ENCODE measurements around the gene CFAP77.
A peak's percentile ranks its signal among the peaks of the same experiment; 100 is the strongest.

Gene CFAP77

DNA sequence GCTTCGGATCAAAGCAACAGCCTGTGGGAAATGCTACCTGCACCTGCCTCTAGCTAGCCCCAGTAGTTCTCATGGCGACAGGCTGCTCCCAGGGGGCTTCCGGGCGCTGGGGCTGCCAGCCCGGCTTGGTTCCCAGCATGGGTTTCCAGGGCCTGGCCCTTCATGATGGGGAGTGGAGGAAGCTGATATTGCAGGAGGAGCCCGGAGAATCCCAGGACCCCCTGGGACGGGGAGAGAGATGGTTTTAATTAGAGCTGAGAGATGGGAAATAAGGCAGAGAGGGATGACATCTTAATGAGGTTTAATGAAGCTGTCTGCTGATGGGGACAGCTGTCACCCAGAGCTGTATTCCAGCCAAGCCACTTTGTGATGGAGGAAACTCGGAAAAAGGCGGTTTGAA is 78.6 kb downstream of the CFAP77 start:
- DNase-seq (ENCODE audit: low read depth in 2 of 2) = no peak

DNA sequence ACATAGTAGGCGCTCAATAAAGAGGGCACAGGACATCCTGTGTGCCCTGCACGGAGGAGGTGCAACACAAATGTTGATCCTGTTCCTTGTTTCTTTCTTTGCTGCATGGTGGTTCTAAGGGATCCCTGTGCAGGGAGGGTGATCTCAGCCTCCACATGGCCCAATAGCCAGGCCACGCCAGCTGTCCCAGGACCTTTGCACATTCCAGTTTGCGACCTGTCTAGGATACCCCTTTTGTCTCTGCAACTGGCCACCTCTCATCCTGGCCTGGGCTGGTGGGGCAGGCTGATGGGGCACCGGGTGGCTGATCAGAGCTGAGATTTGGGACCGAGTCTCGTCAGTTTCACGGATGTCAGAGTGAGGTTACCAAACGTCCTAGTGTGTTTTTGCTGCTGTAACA is 79.5 kb downstream of the CFAP77 start:
- DNase-seq (ENCODE audit: low read depth in 2 of 2) = no peak

DNA sequence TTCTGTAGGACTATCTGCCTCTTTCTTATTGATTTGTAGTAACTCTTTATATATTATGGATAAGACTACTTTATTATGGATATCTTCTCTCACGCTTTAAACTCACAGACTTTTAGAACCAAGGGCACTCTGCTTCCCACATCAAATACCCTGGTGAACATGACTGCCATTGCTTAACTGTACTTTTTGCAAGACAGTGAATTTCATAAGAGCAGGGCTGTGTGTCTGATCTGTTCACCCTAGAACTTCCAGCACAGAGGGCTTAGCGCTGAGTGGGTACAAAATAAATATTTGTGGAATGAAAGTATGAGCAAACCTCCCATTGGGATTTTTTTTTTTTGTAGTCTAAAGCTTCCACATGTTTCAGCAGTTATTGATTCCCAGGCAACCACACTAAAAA is 84.8 kb downstream of the CFAP77 start:
- no peak for DNase-seq (ENCODE audit: low read depth in 2 of 2)

DNA sequence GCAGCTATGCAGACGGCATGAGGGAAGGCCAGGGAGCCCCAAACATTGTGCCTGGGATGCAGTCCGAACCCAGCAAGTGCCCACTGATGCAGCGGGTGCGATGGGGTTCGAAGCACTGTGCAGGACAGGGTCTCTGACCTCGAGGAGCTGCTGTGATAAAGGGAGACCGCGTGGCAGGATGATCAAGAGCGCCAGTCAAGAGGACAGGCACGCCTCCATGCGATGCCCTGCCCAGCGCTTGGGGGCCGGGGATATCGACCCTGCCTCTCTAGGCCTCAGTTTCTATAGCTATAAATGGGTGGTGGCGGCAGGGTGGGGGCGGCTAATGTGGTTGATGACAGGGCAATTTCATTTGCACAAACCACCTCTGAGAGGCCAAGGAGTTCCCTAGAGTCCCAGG is 87.7 kb downstream of the CFAP77 start:
- no peak for DNase-seq (ENCODE audit: low read depth in 2 of 2)

DNA sequence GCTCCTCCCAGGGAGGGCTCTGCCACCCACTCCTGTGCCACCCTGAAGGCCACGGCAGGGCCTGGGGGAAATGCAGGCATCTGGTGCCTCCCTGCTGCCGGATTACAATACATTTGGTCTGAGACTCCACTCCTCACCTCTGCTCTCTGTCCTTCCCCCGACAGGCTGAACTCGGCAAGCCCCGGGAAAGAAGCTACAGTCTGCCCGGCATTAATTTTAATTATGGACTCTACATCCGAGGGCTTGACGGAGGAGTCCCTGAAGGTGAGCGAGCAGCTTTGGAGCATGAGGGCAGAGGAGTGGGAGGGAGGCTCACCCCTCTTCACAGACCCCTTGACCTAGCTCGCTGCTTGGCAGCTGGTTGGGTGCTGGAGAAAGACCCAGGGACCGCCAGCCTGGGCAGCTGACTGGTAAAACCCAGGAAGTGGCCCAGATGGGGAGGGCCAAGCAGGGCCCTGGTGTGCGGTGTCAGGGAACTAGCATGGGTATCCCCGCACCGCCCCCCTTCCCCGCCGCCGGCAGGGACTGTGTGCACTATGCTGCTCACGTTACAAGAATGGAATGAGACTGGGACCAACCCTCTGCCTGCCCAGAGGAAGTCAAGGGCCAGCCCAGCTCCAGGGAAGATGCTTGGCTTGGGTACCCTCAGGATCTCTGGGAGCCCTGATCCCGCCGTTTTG is 88.7 kb downstream of the CFAP77 start:
- DNase-seq (ENCODE audit: low read depth in 2 of 2) = no peak

DNA sequence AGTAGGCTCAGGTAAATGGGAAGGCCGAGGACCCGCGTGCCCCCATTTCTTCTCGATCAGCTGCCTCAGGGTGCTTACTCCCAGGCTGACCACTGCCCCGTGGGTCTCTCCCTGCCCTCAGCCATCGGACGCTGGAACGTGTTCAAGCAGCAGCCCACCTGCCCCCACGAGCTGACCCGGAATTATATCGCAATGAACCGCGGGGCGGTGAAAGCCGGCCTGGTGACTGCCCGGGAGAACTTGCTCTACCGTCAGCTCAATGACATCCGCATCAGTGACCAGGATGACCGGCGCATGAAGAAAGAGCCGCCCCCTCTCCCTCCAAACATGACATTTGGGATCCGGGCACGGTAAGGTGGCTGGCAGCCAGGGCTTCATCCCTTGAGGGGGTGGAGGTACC is 89.2 kb downstream of the CFAP77 start:
- DNase-seq (ENCODE audit: low read depth in 2 of 2) = no peak

DNA sequence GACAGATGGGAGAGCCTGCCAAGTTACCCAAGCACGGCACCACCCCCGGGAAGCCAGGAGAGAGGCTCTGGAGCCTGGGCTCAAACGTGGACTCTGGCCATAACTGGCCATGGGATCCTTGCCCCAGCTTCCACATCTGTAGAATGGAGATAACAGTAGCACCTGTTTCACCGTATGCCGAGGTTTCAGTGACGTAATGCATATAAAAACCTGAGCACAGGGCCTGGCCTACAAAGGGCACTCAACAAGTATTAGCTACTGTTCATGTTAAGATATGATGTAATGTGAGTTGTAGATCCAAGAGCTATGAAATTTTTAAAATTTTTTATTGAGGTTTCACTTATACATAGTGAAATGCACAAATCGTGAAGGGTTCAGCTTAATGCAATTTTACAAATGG is 90.2 kb downstream of the CFAP77 start:
- DNase-seq (ENCODE audit: low read depth in 2 of 2) = no peak

DNA sequence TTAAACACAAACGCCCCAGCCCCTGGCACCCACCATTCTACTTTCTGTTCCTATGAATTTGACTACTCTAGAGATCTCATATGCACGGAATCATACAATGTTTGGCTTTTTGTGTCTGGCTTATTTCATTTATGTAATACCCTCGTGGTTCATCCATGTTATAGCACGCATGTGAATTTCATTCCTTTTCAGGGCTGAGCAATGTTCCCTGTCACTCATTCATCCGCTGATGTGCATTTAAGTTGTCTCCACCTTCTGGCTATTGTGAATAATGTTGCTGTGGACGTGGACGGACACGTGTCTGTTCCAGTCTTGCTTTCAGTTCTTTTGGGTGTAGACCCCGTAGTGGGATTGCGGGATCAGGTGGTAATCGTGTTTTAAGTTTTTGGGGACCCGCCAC is 92.5 kb downstream of the CFAP77 start:
- DNase-seq (ENCODE audit: low read depth in 2 of 2) = no peak

DNA sequence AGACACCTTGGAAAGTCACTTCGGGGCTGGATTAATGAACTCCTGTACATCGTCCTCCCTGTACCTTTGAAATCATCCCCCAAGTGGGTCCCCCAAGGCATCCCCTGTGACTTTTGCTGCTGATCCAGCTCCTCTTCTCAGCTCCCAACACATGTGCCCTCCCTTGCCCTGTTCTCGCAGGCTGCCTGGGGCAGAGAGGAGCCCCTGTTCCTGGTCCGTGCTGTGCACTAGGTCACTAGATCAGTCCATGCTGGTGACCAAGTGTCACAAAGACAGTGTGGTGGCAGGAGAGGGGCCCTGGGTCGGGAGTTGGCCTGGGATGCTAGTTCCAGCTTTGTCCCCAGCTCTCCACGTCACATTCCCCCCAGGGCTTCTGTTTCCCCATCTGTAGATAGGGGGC is 93.1 kb downstream of the CFAP77 start:
- DNase-seq (ENCODE audit: low read depth in 2 of 2) = no peak

DNA sequence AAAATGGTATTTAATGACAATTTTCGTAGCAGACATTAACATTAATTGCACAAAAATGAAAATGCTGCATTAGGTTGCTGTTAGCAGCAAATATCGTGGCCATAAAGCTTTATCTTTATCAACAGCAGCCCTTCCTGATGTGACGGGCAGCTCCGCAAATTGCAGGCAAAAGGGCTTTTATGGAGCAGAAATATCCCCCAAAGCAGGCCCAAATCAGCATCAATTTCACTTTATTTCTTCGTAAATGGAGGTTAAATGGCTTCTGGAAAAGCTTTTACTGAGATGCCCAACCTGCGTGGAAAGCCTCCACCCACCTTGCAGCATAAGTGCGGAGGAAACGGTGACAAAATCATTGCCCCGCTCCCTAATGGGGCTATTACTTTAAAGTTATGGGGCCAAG is 94.5 kb downstream of the CFAP77 start:
- DNase-seq (ENCODE audit: low read depth in 2 of 2) = no peak

DNA sequence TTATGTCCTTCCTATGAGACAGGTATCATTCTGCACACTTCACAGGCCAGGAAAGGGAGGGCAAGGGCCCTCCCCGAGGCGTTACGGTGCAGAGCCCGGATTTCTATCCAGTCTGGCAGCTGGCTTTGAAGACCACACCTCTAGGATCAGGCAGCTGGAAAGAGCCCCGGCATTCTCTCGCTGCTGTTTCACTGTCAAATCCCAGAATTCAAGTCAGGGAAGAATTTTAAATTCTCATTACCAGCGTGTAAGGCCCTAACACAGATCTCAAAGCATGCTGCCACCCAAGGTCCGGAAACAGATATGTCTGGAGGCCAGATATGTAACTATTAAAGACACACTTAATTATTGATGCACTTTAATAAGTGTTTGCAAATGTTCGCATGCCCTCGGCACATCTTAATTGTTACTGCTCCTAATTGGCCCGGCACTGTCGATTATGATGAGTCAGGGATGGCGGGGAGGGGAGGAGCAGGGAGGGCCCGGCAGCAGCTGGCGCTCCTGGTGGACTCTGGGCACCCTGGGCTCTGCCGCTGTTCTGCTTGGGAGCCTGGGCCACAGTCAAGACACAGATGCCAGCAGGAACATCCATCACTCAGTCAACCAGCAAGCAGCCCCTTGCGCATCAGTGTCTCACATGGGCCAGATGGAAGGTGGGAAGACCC is 96.1 kb downstream of the CFAP77 start:
- DNase-seq (ENCODE audit: low read depth in 2 of 2) = no peak

DNA sequence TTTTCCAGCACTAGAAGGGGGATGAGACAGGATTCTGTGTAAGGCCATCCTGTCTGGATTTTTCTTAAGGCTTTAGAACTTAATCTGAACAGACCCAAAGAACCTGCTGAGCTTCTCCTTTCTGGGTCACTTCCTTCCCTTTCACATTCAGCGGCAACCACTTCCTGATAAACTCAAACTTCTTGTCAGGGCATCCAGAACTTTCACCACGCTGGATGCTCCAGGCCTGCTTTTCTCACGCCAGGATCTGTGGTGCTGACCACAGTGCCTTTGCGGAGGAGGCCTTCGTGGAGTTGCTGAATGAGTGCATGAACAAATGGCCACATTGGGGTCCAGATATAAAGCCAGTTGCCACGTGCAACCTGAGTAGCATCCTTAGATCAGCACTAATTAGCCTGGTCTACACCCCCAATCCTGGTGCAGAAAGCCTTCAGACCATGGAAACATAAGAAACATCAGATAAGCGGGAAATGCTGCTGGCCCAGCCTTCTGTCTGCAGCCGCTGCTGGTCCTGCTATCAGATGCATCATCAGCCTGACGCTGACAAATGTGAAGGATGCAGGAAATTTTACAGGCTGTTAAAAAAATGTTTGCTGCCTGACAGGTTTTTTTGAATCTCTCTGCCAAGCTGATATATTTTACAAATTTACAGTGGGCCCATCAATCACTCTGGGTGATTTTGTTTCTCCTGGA is 97.1 kb downstream of the CFAP77 start:
- DNase-seq (ENCODE audit: low read depth in 2 of 2) = no peak

DNA sequence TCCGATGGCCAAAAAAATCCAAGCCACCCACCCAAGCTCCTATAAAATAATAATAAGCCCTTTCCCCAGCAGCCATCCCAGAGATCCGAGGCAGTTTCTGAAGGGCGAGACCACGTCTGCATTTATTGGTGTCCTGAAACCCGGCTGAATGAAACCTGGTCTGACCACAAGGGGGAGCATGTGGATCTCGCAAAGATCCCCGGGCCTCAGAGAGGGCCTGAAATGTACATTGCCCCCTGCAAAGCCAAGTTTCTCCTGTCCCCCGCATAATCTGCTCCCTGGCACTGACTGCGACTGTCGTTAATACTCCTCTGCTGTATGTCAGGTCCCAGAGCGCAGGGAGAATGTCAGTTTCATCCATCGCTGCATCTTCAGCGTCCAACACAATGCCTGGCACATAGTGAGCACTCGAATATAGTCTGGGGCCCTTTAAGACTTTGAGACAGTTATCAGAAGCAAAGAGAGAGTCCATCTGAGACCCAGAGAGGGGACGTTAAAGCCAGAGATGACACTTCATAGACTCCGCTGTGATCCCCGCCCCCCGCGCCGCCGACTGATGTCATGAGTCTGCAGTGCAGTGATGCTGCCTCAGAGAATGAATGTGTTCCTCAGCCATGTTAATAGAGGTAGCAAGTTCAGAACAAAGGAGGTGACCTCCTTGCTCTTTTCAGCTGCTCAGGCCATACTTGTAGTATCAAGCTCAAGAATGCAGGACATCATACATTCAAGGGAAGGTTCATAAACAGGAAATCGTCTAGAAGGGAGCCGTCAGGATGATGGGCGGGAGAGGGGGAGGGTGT is 97.9 kb downstream of the CFAP77 start:
- peak; percentile 37 to 45 for DNase-seq (ENCODE audit: low read depth in 2 of 2)

DNA sequence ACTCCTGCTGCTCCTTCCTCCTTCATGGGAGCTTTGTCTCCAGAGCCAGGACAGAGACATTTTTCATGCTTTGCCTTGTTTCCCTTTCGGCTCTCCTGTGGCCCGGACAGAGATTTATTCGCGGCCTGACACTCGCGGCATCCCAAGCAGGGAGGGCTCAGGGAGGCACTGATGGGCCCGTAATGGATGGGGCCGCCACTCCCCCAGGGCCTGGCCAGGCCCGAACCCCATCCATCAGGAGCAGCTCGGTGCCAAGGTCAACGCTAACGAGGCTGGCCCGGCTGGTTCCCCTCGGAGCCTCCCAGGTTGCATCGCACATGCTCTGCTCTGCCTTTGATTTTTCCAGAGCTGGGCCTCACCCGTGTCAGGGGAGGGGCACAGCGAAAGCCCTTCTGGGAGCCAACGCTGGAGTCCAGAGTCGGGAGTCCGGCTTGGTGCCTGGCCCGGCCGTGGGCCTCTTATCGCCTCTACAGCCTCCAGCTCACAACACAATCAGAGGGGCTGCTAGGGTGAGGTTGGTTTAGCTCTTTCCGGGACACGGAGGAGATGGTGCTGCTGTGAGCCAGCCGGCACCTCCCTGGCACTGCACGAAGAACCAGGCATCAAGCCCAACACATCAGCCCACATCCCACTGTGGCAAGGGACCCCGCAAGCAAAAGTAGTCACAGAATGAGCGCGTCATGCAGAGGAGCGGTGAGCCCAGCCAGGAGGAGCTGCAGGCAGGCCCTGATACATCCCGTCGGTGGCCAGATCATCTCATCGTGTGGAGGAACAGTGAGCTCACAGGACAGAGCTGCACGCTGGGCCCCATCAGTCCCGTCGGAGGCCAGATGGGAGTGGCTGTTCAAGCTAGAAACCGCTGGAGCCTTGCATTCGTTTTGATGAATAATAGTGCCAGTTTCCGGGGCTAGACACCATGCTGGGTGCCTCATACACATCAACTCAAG is 100.2 kb downstream of the CFAP77 start:
- no peak for DNase-seq (ENCODE audit: low read depth in 2 of 2)

DNA sequence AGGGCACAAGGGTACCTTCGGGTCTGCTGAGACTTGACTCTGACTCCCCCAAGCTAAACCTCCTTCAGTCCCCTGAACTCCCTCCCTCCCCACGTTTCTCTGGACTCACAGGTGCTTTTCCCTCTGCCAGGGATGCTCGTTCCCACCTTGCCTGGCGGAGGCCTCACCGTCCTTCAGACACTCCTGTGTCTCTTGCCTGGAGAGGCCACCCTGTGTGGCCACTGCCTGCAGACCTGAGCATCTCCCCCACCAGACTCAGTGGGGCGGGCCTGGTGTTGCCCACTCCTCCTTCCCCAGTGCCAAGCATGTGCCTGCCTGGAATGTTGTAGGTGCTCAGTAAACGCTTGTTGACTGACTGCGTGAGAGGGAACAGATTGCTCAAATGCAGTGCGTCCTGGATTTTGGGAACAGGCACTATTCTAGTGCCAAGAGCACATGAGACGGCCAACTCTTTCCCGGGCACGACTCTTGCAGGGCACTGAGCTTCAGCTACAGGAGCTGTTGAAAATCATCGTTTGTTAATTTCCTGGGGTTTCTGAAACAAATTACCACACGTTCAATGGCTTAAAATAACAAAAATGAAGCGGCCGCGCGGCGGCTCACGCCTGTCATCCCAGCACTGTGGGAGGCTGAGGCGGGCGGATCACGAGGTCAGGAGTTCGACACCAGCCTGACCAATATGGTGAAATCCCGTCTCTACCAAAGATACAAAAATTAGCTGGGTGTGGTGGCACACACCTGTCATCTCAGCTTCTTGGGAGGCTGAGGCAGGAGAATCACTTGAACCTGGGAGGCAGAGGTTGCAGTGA is 101.4 kb downstream of the CFAP77 start:
- no peak for DNase-seq (ENCODE audit: low read depth in 2 of 2)

DNA sequence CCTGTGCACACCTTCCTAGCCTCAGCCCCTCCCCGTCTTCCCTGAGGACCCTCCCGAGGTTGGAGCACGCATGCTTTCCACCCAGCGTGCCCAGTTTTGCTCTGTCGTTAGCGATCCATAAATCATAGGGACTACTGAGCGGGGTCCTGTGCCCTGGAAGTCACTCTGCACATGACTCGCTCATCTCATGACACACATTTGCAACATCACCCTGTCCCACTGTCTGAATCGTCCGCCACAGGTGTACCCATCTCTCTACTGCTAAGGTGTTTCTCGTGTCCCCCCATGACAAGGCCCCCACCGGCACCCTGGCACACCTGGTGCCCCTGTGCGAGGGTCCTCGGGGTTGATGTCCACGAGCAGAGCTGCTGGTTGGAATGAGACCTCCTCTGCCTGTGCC is 103.4 kb downstream of the CFAP77 start:
- DNase-seq (ENCODE audit: low read depth in 2 of 2) = no peak

DNA sequence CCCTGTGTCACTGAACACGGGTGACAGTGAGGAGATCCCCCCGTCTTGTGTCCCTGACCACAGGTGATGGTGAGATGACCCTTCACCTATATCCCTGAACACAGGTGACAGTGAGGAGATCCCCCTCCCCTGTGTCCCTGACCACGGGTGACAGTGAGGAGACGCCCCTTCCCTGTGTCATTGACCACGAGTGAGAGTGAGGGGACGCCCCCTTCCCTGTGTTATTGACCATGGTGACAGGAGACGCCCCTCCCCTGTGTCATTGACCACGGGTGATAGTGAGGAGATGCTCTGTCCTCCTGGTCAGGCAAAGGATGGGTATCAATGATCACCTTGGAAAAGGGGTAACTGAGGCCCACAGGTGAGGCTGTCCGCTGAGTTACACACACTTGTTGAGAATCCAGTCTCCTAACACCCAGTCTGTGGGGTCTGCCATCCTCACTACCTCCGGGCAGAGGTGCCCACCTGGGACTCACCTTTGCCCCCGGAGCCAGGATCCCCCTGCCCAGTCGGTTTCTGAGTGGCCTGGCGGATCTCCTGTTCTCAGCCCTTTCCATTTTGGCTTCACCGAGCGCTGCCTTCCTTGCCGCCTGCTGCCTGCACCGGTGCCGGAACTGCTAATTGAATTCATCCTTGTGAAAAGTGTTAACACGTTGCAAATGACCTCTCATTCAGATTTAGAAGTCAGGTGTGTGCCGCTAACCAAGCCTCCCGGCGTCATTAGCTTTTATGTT is 104.2 kb downstream of the CFAP77 start:
- no peak for DNase-seq (ENCODE audit: low read depth in 2 of 2)

DNA sequence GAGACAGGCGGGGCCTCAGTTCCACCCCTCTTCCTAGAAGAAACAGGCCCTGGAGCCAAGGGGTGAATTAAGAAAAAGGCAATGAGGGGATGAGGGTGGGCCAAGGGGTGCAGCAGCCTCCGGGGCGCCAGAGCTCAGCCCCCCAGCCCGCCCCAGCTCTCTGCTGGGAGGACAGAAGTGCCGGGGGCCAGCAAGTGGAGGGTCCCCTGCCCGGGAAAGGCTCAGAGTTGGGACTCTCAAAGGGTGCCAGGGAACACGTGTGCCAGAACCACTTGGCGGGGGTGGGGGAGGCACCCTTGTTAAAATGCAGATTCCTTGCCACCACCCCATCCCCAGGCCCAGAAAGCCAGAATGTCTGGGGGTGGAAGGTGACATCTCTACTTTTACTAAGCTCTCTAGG is 104.8 kb downstream of the CFAP77 start:
- DNase-seq (ENCODE audit: low read depth in 2 of 2) = no peak

DNA sequence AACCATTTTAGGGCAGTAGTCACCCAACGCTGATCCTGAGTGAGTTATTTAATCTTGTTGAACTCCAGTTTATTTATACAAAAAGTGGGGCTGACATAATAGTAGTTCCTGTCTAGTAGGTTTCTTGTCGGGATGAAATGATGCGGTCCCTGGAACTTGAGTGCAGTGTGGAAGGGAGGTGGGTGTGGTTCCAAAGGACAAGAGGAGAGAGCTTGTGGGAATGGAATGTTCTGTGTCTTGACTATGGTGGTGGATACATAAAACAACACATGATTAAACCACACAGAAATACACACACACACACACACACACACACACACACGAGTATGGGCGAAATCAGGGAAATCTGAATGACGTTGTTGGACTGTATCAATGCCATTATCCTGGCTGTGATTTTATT is 106.3 kb downstream of the CFAP77 start:
- DNase-seq (ENCODE audit: low read depth in 2 of 2) = no peak

DNA sequence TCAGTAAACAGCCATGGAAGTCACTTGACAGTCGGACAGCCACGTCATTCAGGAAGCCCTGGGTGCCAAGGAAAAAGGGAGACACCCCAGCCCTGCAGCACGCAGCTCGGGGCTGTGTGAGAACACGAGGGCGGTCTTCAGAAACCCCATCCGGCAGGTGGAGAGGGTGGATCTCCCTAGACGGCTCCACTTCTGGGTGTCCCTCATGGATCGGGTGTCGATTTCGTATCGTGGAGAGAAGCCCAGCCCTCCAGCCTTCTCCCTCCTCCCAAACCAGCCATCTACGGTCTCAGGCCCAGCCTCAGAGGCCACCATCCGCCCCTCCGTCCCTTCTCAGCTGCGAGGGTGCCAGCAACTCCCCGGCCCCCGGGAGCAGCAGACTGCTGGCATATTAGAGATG is 106.9 kb downstream of the CFAP77 start:
- DNase-seq (ENCODE audit: low read depth in 2 of 2) = no peak

Data from stimulated activated CD8-positive, alpha-beta memory T cell treated with anti-CD3 and anti-CD28 coated beads, Interleukin-7, amount 100 ng/mL, for 4 hours (primary cell).